DMS114 treated with DMSO at 0.1 percent for 48 hours (cell line): ENCODE measurements around the gene PLD4.
"Not testable (repeated sequence)": the region's sequence is repeated elsewhere in the genome, so short reads cannot be mapped to it uniquely, and the experiment has no call there.

Experiments
- DNase-seq: peaks from one replicate; lab custom pipeline; 2025; ENCODE audit not compliant: unreplicated experiment; lab: John Stamatoyannopoulos, UW

PLD4 gene

GRCh38 chr14:104939666-104940410 is 15.2 kb downstream of the PLD4 start:
- no peak for DNase-seq

DNA sequence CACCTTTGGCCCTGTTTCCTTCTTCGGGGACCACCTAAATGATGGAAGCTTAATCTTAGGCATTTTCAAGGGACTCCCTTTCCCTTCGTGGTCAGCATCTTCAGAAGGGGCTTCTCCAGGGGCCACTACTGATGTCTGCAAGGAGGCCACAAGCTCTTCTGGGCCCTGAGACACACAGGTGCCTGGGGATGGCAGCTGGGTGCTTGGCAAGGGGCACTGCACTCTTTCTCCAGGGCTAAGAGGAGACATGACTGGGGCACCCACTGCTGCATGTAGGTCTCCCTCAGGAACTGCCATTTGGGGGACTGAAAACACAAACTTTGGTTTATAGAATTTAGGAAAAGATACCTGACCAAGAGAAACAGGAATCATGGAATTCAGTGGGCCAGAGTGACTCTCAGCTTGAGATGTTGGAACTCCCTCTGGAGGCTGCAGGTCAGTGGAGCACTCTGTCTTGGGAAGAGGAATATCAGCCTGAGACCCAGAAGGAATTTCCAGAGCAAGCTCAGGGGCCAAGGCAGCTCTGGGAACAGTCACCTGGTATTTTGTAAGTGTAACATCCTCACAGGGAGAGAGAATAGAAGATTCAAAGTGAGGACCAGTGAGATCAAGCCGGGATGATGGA is 16.0 kb downstream of the PLD4 start:
- DNase-seq, result peak; percentile 27

DNA sequence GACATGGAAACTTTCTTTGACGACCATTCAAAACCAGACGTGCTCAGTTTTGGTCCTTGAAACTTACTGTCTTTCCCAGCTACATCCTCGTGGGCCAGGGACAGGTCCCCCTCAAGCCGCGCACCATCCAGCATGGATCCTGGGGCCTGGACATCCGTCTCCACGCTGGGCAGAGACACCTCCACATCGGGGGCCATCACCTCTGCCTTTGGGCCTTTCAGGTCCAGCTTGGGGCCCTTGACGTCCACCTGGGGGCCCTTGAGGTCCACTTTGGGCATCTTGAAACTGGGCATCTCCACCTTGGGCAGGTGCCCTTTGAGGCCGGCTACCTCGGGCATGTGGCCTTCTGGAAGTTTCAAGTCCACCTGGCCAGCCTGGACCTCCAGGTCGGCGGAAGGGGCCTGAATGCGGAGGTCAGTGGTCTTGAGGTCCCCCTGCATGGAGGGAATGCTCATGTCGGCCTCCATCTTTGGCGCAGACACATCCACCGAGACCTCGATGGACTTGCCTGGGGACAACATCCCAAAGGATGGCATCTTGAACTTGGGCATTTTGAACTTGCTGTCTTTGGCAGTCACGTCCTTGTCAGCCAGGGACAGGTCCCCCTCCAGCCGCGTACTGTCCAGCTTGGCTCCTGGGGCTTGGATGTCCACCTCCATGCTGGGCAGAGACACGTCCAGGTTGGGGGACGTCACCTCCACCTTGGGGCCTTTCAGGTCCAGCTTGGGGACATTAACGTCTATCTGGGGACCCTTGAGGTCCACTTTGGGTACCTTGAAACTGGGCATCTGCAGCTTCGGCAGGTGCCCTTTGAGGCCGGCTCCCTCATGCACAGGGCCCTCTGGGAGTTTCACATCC is 17.1 kb downstream of the PLD4 start:
- no peak for DNase-seq

DNA sequence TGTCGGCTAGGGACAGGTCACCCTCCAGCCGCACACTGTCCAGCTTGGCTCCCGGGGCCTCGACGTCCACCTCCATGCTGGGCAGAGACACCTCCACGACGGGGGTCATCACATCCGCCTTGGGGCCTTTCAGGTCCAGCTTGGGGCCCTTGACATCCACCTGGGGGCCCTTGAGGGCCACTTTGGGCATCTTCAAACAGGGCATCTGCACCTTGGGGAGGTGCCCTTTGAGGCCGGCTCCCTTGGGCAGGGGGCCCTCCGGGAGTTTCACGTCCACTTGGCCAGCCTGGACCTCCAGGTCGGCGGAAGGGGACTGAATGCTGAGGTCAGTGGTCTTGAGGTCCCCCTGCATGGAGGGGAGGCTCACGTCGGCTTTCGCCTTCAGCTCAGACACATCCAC is 17.9 kb downstream of the PLD4 start:
- DNase-seq, result no peak

DNA sequence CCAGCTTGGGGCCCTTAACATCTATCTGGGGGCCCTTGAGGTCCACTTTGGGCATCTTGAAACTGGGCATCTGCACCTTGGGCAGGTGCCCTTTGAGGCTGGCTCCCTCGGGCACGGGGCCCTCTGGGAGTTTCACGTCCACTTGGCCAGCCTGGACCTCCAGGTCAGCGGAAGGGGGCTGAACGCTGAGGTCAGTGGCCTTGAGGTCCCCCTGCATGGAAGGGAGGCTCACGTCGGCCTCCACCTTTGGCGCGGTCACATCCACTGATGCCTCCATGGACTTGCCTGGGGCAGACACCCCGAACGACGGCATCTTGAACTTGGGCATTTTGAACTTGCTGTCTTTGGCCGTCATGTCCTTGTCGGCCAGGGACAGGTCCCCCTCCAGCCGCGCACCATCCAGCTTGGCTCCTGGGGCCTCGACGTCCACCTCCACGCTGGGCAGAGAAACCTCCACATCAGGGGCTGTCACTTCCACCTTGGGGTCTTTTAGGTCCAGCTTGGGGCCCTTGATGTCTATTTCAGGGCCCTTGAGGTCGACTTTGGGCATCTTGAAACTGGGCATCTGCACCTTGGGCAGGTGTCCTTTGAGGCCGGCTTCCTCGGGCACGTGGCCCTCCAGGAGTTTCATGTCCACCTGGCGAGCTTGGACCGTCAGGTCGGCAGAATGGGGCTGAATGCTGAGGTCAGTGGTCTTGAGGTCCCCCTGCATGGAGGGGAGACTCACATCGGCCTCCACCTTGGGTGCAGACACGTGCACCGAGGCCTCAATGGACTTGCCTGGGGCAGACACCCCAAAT is 18.7 kb downstream of the PLD4 start:
- DNase-seq, result not testable (repeated sequence)

DNA sequence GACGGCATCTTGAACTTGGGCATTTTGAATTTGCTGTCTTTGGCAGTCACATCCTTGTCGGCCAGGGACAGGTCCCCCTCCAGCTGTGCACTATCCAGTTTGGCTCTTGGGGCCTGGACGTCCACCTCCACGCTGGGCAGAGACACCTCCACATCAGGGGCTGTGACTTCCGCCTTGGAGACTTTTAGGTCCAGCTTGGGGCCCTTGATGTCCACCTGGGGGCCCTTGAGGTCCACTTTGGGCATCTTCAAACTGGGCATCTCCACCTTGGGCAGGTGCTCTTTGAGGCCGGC is 19.3 kb downstream of the PLD4 start:
- DNase-seq, result not testable (repeated sequence)

DNA sequence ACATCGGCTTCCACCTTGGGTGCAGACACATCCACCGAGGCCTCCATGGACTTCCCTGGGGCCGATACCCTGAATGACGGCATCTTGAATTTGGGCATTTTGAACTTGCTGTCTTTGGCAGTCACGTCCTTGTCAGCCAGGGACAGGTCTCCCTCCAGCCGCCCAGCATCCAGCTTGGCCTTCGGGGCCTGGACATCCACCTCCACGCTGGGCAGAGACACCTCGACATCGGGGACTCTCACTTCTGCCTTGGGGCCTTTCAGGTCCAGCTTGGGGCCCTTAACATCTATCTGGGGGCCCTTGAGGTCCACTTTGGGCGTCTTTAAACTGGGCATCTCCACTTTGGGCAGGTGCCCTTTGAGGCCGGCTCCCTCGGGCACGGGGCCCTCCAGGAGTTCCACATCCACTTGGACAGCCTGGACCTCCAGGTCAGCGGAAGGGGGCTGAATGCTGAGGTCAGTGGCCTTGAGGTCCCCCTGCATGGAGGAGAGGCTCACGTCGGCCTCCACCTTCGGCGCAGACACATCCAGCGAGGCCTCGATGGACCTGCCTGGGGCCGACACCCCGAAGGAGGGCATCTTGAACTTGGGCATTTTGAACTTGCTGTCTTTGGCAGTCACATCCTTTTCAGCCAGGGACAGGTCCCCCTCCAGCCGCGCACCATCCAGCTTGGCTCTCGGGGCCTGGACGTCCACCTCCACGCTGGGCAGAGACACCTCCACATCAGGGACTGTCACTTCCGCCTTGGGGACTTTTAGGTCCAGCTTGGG is 19.9 kb downstream of the PLD4 start:
- DNase-seq, result not testable (repeated sequence)

GRCh38 chr14:104945266-104945665 is 20.6 kb downstream of the PLD4 start:
- not testable (repeated sequence) for DNase-seq

DNA sequence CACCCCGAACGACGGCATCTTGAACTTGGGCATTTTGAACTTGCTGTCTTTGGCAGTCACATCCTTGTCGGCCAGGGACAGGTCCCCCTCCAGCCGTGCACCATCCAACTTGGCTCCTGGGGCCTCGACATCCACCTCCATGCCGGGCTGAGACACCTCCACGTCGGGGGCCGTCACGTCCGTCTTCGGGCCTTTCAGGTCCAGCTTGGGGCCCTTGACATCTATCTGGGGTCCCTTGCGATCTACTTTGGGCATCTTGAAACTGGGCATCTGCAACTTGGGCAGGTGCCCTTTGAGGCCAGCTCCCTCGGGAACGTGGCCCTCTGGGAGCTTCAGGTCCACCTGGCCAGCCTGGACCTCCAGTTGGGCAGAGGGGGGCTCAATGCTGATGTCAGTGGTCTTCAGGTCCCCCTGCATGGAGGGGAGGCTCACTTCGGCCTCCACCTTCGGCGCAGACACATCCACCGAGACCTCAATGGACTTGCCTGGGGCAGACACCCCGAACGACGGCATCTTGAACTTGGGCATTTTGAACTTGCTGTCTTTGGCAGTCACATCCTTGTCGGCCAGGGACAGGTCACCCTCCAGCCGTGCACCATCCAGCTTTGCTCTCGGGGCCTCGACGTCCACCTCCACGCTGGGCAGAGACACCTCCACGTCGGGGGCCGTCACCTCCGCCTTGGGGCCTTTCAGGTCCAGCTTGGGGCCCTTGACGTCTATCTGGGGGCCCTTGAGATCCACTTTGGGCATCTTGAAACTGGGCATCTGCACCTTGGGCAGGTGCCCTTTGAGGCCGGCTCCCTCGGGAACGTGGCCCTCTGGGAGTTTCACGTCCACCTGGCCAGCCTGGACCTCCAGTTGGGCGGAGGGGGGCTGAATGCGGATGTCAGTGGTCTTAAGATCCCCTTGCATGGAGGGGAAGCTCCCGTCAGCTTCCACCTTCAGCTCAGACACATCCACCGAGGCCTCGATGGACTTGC is 21.6 kb downstream of the PLD4 start:
- DNase-seq, result not testable (repeated sequence)

GRCh38 chr14:104947201-104947600 is 22.5 kb downstream of the PLD4 start:
- DNase-seq, result not testable (repeated sequence)

GRCh38 chr14:104947881-104948735 is 23.4 kb downstream of the PLD4 start:
- DNase-seq, result not testable (repeated sequence)

- DNase-seq, result no peak
Measured at GRCh38 chr14:104948736-104949031, 24.0 kb downstream of the PLD4 start.

DNA sequence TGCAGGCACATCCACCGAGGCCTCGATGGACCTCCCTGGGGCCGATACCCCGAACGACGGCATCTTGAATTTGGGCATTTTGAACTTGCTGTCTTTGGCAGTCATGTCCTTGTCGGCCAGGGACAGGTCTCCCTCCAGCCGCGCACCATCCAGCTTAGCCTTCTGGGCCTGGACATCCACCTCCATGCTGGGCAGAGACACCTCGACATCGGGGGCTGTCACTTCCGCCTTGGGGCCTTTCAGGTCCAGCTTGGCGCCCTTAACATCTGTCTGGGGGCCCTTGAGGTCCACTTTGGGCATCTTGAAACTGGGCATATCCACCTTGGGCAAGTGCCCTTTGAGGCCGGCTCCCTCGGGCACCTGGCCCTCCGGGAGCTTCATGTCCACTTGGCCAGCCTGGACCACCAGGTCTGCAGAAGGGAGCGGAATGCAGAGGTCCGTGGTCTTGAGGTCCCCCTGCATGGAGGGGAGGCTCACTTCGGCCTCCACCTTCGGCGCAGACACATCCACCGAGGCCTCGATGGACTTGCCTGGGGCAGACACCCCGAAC is 24.8 kb downstream of the PLD4 start:
- DNase-seq, result not testable (repeated sequence)

GRCh38 chr14:104950021-104950420 is 25.3 kb downstream of the PLD4 start:
- DNase-seq, result no peak

DNA sequence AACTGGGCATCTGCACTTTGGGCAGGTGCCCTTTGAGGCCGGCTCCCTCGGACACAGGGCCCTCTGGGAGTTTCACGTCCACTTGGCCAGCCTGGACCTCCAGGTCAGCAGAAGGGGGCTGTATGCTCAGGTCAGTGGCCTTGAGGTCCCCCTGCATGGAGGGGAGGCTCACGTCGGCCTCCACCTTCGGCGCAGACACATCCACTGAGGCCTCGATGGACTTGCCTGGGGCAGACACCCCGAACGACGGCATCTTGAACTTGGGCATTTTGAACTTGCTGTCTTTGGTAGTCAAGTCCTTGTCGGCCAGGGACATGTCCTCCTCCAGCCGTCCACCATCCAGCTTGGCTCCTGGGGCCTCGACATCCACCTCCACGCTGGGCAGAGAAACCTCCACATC is 26.0 kb downstream of the PLD4 start:
- not testable (repeated sequence) for DNase-seq

DNA sequence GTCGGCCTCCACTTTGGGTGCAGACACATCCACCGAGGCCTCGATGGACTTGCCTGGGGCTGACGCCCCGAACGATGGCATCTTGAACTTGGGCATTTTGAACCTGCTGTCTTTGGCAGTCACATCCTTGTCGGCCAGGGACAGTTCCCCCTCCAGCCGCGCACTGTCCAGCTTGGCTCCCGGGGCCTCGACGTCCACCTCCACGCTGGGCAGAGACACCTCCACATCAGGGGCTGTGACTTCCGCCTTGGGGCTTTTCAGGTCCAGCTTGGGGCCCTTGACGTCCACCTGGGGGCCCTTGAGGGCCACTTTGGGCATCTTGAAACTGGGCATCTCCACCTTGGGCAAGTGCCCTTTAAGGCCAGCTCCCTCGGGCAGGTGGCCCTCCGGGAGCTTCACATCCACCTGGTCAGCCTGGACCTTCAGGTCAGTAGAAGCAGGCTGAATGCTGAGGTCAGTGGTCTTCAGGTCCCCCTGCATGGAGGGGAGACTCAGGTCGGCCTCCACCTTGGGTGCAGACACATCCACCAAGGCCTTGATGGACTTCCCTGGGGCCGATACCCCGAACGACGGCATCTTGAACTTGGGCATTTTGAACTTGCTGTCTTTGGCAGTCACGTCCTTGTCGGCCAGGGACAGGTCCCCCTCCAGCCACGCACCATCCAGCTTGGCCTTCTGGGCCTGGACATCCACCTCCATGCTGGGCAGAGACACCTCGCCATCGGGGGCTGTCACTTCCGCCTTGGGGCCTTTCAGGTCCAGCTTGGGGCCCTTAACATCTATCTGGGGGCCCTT is 27.4 kb downstream of the PLD4 start:
- DNase-seq, result not testable (repeated sequence)

DNA sequence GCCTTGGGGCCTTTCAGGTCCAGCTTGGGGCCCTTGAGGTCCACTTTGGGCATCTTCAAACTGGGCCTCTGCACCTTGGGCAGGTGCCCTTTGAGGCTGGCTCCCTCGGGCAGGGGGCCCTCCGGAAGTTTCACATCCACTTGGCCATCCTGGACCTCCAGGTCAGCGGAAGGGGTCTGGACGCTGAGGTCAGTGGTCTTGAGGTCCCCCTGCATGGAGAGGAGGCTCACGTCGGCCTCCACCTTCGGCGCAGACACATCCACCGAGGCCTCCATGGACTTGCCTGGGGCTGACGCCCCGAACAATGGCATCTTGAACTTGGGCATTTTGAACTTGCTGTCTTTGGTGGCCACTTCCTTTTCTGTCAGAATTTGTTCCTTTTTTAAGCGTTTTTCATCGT is 28.4 kb downstream of the PLD4 start:
- no peak for DNase-seq
